SKM-1 (cell line): Measurements from ENCODE around the gene FLT4.
"Not testable (repeated sequence)": the region's sequence is repeated elsewhere in the genome, so short reads cannot be mapped to it uniquely, and the experiment has no call there.

ENCODE experiments used
- DNase-seq: peaks from one replicate; lab custom pipeline; 2025; ENCODE audit not compliant: unreplicated experiment; lab: John Stamatoyannopoulos, UW

Gene FLT4

DNA sequence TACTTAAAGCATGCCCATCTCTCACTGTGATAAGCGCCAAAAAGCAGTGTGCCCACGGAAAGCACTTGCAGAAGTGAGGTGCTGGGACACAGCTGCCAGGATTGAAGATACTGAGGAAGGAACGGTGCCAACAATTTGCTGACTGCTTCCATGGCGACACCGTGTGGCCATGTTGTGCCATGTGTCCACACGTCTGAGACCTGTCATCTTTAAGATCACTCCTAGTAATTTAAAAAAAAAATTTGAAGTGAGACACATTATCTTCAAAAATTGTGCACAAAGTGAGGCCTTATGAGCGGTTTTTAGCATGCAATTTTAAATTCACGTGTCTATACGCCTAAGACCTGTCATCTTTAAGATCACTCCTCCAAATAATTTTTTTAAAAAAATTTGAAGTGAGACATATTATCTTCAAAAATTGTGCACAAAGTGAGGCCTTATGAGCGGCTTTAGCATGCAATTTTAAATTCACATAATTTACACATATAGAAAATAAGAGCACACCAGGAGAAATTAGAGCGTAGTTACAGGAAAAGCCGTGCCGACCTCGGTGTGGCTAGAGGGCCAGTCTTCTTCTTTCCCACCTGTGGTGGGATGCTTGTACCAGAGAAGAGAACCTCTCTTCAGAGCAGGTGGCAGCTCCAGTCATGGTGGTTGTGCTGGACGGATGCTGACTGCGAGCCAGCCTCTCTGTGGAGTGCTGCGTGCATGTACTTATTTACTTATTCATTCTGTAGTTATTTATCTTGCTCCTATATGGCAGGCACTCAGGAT lies 21.4 kb upstream of the FLT4 start:
- DNase-seq = peak; percentile 58

DNA sequence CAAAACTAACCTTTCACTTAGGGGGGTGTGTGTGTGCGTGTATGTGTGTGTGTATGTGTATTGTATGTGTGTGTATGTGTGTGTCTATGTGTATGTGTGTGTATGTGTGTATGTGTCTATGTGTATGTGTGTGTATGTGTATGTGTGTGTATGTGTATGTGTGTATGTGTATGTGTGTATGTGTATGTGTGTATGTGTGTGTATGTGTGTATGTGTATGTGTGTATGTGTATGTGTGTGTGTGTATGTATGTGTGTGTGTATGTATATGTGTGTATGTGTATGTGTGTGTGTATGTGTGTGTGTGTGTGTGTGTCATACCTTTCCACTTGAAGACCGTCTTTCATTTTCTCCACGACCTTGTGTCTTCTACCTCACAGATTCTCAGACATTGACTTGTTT lies 20.8 kb upstream of the FLT4 start:
- DNase-seq = no peak

DNA sequence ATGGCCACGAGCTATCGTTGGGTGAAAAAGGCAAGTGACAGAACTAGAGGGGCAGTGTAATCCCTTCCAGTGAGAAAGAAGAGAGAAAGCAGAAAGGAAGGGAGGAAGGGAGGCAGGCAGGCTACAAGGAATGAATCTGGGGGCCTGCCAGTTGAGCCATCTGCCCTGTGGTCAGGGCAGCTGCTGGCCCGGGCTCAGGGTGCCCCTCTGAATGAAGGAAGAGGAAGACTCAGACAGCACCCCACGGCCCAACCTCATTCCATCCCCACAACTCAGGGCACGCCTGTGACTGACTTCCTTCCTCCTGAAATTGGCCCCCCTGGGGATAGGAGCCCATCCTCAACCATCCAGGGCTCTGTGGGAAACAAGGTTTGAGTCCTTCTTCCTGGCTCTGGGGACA lies 20.3 kb upstream of the FLT4 start:
- DNase-seq = no peak

DNA sequence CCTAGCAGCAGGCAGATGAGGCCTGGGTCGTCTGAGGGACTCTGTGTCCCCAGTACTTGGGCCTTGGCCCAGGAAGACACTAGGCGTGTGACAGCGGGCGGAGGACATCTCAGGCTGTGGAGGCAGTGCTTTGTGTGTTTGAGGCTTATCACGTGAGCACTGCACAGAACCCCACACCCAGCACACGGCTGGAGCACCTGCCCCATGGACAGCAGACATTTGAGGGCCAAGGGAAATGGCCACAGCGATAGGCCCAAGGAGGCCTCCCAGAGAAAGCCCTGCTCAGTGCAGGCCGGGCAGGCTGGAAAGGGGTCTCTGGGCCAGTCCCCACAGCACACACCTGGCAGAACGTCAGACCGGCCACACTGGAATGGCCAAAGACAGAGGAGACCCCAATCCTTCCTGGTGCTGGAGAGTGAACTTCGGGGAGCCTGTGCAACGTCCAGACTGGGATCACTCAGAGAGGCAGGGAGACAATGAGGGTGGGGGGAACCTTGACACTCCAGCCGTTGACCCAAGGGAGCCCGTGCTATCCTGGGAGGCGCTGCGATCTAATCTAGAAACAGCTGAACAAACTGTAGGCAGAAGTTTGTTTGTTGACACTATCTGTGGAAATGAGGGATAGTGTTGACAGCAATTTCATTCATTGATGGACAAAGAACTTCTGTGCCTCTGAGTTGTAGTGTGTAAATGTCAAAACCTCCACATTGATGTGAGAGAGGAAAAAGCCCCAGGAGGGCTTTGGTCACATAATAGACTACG lies 19.6 kb upstream of the FLT4 start:
- no peak for DNase-seq

DNA sequence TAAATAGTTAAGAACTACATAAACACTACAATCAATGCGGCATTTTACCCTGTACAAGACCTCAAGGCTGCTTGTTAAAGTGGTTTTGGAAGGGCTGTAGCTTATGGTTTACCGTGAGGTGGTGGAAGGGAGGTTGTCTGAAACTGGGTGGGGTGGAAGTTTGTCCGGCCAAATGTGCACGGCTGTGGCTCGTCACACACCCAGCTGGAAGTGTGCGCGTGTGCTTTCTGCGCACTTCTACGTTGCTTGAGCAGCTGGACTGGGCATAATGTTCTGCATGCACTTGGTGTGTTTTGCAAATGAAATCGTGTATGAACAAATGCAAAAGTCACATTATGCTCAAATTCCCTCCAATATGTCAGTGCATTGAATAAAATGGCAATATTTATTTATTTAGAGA lies 17.4 kb upstream of the FLT4 start:
- no peak for DNase-seq

DNA sequence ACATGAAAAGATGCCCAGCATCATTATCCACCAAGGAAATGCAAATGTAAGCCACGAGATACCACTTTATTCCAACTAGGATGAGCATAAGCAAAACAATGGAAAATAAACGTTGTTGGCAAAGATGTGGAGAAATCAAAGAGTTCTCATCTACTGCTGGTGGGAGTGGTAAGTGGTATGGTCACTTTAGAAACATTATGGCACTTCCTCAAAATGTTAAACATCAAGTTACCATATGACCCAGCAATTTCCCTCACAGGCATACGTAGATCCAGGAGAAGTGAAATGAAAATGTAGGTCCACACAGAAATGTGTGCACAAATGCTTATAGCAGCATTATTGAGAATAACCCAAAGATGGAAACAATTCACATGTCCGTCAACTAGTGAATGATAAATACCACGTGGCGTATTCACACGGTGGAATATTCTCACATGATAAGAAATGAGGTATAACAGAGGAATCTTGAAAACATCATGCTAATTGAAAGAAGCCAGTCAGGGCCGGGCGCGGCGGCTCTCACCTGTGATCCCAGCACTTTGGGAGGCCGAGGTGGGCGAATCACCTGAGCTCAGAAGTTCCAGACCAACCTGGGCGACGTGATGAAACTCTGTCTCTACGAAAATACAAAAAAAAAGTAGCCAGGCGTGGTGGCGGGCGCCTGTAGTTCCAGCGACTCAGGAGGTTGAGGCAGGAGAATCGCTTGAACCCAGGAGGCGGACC lies 16.4 kb upstream of the FLT4 start:
- DNase-seq = no peak

DNA sequence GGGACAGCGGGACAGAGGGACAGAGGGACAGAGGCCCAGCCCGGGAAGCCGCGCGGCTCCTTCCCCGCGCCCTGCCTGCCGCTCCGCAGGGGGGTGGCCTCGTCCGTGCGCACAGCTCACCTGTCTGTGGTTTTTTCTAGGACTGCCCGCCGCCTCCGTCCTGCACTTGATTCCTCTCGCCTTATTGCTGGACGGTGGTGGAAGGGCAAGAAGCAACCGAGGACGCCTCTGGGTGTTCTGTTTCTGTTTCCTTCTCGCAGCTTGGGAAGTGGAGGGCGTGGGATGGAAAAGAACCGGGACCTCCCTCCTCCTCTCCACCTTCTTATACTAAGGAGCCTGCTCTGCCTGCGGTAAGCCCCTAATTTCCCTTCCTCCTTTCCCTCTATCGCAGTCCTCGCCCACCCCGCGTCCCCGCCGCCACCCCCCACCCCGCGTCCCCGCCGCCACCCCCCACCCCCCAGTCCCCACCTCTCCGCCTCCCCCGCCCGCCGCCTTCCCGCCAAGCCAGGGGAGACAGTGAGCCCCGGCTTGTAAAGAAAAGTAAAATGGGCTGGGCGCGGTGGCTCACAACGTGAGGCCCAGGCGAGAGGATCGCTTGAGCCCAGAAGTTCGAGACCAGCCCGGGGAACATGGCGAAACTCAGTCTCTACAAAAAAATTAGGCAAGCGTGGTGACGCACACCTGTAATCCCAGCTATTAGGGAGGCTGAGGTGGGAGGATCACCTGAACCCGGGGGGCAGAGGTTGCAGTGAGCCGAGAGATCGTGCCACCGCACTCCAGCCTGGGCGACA lies 9.6 kb upstream of the FLT4 start:
- DNase-seq = no peak

DNA sequence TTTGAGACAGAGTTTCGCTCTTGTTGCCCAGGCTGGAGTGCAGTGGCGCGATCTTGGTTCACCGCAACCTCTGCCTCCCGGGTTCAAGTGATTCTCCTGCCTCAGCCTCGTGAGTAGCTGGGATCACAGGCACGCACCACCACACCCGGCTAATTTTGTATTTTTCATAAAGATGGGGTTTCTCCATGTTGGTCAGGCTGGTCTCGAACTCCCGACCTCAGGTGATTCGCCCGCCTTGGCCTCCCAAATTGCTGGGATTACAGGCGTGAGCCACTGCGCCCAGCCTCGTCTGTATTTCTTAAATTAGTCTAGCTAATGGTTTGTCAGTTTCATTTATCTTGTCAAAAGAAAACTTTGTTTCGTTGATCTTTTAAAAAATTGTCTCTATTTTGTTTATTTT lies 5.8 kb upstream of the FLT4 start:
- not testable (repeated sequence) for DNase-seq

DNA sequence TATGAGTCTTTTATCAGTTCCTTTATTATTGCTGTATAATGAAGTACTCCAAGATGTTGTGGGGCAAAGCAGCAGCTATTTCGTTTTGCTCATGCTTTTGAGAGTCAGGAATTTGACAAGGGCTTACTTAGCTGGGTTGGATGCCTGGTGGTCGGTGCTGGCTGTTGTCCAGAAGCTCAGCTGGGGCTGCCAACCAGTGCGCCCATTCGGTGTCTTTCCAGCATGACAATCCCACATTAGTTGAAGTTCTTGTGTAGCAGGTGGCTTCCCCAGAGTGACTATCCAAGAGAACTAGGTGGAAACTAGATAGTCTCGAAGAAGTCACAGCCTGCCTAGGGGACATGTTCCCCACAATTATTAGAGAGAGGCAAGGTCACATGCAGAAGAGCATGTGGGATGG lies 3.4 kb upstream of the FLT4 start:
- DNase-seq = no peak

DNA sequence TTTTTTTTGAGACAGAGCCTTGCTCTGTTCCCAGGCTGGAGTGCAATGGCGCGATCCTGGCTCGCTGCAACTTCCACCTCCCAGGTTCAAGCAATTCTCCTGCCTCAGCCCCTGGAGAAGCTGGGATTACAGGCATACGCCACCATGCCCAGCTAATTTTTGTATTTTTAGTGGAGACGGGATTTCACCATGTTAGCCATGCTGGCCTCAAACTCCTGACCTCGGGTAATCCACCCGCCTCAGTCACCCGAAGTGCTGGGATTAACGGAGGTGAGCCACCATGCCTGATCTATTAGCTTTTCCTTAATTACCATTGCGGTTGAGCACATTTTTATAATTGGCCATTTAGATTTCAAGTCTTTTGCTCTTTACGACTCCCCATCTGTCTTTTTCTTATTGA lies 2.9 kb upstream of the FLT4 start:
- DNase-seq = no peak

DNA sequence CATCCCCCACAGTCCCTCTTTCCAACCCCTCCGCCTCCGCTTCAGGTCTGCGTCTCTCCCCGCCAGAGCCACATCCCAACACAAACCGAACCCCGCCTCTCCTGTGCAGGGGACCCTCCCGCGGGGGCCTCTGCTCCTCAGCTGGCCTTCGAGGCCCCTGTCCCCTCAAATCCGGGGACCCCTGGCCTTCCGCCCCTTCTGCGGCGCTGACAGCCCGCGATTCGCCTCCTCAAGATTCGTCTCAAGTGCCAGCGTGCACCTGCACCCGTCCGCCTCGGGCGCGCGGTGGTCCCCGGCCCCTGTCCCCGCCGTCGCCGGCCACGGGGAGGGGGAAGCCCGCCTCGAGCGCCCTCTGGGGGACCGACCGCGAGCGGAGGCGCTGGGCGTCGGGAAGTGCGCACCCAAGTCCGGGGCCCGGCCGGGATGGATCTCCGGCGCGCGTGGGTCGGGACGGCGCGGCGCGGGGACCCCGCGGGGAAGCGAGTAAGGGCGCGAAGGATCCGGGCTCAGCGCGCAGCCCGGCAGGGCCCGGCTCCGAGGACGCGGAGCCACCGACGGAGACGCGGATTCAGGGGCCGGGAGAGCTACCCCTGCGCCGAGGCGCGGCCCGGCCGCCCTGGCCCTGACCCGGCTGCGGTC lies 623 bp downstream of the FLT4 start:
- no peak for DNase-seq

DNA sequence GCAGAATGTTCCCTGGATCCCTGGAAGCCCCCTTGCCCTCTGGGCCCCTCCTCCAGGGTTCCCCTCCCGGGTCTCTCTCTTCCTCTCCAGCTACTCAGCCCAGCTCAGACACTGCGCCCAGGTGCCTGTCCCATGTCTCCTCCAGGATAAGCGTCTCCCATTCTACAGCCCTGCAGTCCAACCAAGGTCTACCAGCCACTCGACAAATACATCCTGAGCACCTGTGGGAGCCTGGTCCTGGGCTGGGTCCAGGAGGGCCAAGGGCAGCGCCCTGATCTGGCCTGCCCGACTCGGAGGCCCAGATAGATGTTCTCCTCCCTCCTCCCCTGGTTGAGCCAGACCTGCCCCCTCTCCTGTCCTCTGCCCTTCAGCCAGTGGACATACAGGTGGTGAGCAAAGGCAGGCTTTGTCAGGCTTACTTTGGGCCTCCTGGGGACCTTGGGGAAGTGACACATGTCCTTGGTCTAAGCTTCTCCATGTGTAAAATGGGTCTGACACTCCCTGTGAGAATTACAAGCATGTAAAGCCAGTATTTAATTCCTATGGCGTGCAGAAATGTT lies 1.4 kb downstream of the FLT4 start:
- no peak for DNase-seq

DNA sequence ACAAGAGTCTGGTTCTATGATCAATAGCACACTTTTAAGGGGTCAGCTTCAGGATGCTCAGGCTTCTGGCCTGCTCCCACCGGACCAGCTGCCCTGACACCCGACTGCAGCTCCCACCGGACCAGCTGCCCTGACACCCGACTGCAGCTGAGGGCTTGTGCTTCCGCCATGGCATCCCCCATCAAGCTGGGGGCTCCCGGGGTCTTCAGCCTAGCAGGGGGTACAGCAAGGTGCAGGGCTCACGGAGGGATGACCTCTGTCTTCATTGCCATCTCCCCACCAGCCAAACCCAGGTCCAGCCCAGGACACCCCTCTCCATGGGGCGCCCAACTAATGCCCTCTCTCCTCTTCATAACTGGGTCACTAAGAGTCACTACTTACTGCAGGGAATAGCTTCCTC lies 1.9 kb downstream of the FLT4 start:
- no peak for DNase-seq

DNA sequence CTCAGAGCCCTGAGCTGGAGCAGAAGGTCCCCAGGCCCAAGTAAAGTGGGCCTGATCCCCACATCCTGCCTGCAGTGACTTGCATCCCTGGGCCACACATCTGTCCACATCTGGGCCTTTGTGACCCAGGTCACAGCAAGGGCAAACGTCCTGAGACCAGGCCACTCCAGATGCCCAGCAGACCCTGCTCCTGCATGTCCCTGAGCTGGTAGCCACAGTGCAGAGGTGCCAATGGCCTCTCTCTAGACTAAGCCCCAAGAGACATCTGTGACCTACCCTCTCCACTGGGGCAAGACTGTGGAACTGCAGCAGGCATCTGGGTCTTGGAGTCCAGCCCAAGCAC lies 2.5 kb downstream of the FLT4 start:
- DNase-seq = no peak

DNA sequence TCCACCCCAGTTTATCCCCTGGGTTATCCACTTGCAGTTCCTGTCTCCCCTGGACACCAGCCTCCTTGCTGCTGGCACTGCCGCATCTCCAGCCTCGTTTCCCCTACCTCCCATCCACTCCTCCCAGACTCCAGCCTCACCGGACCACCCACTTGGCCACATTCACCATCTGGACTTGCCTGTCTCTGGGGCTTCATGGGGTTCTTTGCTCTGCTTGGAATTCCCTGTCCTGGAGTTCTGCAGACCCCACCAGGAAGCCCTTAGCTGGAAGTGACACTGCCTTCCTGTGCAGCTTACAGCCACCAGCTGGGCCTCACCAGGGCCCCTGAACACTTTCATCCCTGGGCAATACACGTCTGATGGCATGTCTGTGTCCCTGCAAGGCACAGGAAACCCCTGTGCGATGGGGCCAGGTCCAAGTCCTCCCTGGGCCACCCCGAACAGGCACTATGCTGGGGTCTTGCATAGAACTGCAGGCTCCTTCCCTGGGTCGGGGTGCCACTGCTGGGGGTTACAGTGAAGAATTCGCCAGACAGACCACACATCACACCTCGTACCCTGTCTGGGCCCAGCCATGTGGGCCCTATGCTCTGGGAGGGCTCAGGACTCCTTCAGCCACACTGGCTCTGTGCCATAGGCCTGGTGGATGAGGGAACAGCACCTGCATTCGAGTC lies 3.0 kb downstream of the FLT4 start:
- DNase-seq = no peak

DNA sequence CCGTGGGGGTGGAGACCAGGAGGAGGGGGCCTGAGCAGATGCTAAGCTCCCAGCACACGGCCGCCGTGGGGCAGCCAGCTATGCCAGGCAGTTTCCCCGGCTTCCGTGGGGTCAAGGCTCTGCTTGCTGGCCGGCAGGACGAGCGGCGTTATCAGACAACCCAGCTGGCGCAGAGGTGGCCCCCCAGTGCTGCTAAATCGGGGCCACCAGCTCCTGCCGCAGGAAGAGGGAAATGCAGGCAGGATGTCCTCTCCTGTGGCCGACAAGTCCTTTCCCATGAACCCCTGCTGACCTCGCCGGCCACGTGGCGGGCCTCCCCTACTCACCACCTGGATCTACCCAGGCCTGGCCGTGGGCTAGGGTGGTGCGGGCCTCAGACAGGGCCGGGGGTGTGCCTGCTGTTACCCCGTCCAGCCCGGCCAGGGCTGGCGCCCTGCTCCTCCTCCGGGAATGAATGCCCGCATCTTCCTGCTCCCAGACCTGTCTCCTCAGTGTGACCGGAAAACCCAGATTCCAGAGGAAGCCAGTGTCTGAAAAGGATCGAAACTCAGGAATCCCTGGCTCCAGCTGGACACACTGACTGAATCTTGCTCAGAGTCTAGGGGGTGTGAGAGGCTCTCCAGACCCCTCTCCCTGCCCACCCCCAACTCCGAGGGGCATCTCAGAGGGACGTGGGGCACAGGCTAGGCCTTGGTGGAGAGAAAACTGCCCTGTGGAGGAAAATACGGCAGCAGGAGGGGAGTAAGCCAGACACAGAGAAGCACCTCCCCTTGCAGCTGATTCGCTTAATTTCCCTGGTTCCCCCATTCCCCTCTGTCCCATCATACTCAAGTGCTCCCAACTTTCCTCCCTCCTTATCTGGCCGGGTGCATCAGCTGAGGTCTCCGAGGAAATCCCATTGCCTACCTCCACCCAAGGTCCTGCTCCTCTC lies 3.9 kb downstream of the FLT4 start:
- no peak for DNase-seq

DNA sequence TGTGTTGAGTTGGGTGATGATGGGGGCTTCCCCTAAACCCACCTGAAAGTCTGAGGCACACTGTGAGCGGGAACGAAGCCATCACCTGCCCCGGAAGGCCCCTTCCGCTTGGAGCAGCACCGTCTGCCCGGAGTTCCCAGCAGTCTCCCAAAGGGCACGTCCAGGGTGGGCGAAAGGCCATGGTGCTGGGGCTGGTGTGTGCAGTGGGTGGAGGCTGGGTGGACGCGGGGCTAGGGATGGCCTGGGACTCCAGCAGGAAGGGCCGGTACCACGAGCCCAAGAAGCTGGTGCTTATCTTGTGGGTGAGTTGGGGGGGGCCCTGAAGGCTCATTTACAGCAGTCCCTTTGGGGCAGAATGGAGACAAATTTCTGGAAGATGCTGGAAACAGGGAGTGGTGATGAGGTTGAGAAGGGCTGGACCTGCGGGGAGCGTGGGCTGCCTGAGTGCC lies 4.6 kb downstream of the FLT4 start:
- DNase-seq = no peak

DNA sequence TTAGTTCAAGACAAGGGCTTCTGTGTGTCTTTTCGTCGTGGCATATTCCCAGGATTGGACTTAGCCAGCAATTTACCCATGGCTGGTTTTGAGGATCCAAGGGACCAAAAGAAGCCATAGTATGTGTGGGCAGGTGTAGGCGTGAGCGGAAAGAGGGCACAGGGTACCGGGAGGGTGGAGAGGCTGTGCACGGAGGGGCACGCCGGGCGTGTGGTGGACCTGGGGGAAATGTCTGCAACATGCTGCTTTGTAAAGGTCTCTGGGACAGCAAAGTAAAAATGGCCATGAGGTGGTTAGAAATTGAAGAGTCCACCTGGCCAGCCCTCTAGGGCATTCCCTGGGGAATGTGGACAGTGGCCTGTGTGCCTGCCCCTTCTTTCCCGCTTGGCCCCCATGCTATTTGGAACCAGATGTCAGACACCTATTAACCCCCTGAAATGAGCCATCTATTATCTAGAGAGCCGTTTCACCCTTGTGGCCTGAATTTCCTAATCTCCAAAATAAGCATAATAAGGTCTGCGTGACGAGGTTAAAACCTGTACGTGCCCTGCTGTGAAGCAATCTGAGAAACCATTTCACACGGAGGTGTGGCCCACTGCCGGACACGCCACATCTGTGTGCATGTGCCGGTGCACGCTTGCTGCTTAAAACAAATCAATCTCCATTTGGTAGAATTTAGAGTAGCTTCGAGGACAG lies 5.1 kb downstream of the FLT4 start:
- DNase-seq = no peak
